Natural killer cell (primary cell): ENCODE measurements around the gene DES. TPM values are rescaled to one million over a fixed set of nuclear protein-coding genes. Genes with fewer than 3 reads are reported as not detected.
A peak's percentile ranks its signal among the peaks of the same experiment; 100 is the strongest.

Experiments used
- ATAC-seq, 3 donors: fragments of 150-1000 bp in 2 of 3; fragments of 200-7000 bp in 1 of 3; cut with Tn5 transposase; 1 replicate in 1 of 3; 2 replicates in 2 of 3; pipeline ENCODE4 v1.10.0; 2021; ENCODE audit warnings: mild to moderate bottlenecking in 2 of 3, moderate library complexity in 2 of 3
- DNase-seq, 2 donors: peaks; one replicate each; pipeline versions ENCODE4 v3.0.0 to v3.0.0-alpha.2; 2013 to 2021; ENCODE audit warnings: mixed read lengths in 1 of 2
- H3K27ac ChIP-seq: one replicate; pipeline ENCODE4 v1.5.1; 2013; ENCODE audit warnings: mild to moderate bottlenecking, low read length
- H3K27me3 ChIP-seq: one replicate; pipeline ENCODE4 v1.6.1; 2013; ENCODE audit warnings: low read length; ENCODE audit not compliant: control insufficient read depth, insufficient read depth
- H3K36me3 ChIP-seq: one replicate; pipeline ENCODE4 v1.6.1; 2013; ENCODE audit warnings: low read length; ENCODE audit not compliant: control insufficient read depth, insufficient read depth
- H3K4me1 ChIP-seq: one replicate; pipeline ENCODE4 v1.6.1; 2013; ENCODE audit warnings: low read length; ENCODE audit not compliant: control insufficient read depth, insufficient read depth
- H3K4me3 ChIP-seq: one replicate; pipeline ENCODE4 v1.5.1; 2013; ENCODE audit warnings: low read length
- H3K9me3 ChIP-seq: one replicate; pipeline ENCODE4 v1.6.1; 2013; ENCODE audit warnings: low read length; ENCODE audit not compliant: control insufficient read depth, insufficient read depth
- H3K27ac Mint-ChIP-seq, 2 donors: one replicate each; pipeline ENCODE4 v1.8.0; 2022; ENCODE audit warnings: mild to moderate bottlenecking in 2 of 2, mixed read lengths in 2 of 2, moderate library complexity in 1 of 2
- H3K27me3 Mint-ChIP-seq, 2 donors: one replicate each; pipeline ENCODE4 v1.8.0; 2022; ENCODE audit warnings: low read depth in 2 of 2, mixed read lengths in 2 of 2
- H3K36me3 Mint-ChIP-seq: one replicate; pipeline ENCODE4 v1.8.0; 2022; ENCODE audit warnings: mixed read lengths
- H3K4me1 Mint-ChIP-seq, 2 donors: one replicate each; pipeline ENCODE4 v1.8.0; 2022; ENCODE audit warnings: mixed read lengths in 2 of 2
- H3K4me3 Mint-ChIP-seq: one replicate; pipeline ENCODE4 v1.8.0; 2022; ENCODE audit warnings: mild to moderate bottlenecking, moderate library complexity, mixed read lengths
- H3K9me3 Mint-ChIP-seq, 2 donors: one replicate each; pipeline ENCODE4 v1.8.0; 2022; ENCODE audit warnings: mixed read lengths in 2 of 2
- CTCF ChIP-seq: fragments of 200-600 bp; IDR thresholded peaks from one replicate; pipeline ENCODE4 v1.8.0; 2022; ENCODE audit warnings: antibody characterized with exemption
- WGBS: methylation state at CpG from one replicate; pipeline ENCODE4 v1.1.7; 2013; ENCODE audit warnings: missing lambda C conversion rate; ENCODE audit not compliant: insufficient coverage; 5-methylcytosine and 5-hydroxymethylcytosine counted together
- intact Hi-C: fragments of 100-400 bp; cut with micrococcal nuclease; formaldehyde crosslinking; loops from one replicate; pipeline ENCODE4 v1.14.2; 2022
- total RNA-seq, 4 donors: library from RNA; stranded (reverse); fragments of 120-200 nt in 1 of 4; gene quantifications; one replicate each; pipeline versions ENCODE4 v1.2.3 to v1.2.4, GENCODE V29; 2013 to 2022

Gene DES
- total RNA-seq, 3 donors from 2014 or later (not counting 1 experiment from before 2014, with no cell fraction given) = not detected

GRCh38 chr2:219438453-219438852 lies 20.3 kb downstream of the DES start:
- H3K36me3 ChIP-seq = no peaks in the 10 kb centered on the region
- H3K27ac ChIP-seq = no peak overlapping the region
- DNase-seq (no peak), ATAC-seq (no peak)
- Mint-ChIP-seq H3K27me3 (peaks cover 21 to 36% of the 10 kb centered on the region in 2 donors), H3K27ac (no peak overlapping the region), H3K36me3 (no peaks in the 10 kb centered on the region), H3K4me3 (no peak overlapping the region), H3K4me1 (peaks cover 14 to 19% of the 10 kb centered on the region in 2 donors), H3K9me3 (no peaks in the 10 kb centered on the region)
- peaks cover 28% of the 10 kb centered on the region for H3K27me3 ChIP-seq
- intact Hi-C loops = no loop called here
- TF ChIP-seq CTCF = no peak
- H3K4me3 ChIP-seq = no peak overlapping the region
- peaks cover 9% of the 10 kb centered on the region for H3K4me1 ChIP-seq
- 81% methylated on average over 4 of the region's 4 CpGs for WGBS
- no peaks in the 10 kb centered on the region for H3K9me3 ChIP-seq

- H3K27me3 Mint-ChIP-seq = peaks cover 23 to 40% of the 10 kb centered on the region in 2 donors
- Histone ChIP-seq H3K27ac (no peak overlapping the region), H3K27me3 (peaks cover 24% of the 10 kb centered on the region), H3K4me1 (peaks cover 9% of the 10 kb centered on the region), H3K4me3 (no peak overlapping the region), H3K9me3 (no peaks in the 10 kb centered on the region), H3K36me3 (no peaks in the 10 kb centered on the region)
- no peaks in the 10 kb centered on the region for H3K9me3 Mint-ChIP-seq
- TF ChIP-seq CTCF = no peak
- ATAC-seq (no peak), DNase-seq (no peak)
- 87% methylated on average over 6 of the region's 6 CpGs for WGBS
- H3K27ac Mint-ChIP-seq = no peak overlapping the region
- intact Hi-C loops = no loop called here
- peaks cover 14 to 19% of the 10 kb centered on the region in 2 donors for H3K4me1 Mint-ChIP-seq
- H3K4me3 Mint-ChIP-seq = no peak overlapping the region
- H3K36me3 Mint-ChIP-seq = no peaks in the 10 kb centered on the region
Observed at GRCh38 chr2:219439506-219439905, 21.3 kb downstream of the DES start.

GRCh38 chr2:219440388-219441256 lies 22.4 kb downstream of the DES start:
- WGBS = 91% methylated on average over 5 of the region's 6 CpGs
- Histone ChIP-seq H3K4me1 (peaks cover 9% of the 10 kb centered on the region), H3K27ac (no peak overlapping the region), H3K36me3 (no peaks in the 10 kb centered on the region), H3K4me3 (no peak overlapping the region), H3K9me3 (no peaks in the 10 kb centered on the region), H3K27me3 (peaks cover 19% of the 10 kb centered on the region)
- intact Hi-C loops = no loop called here
- Mint-ChIP-seq H3K36me3 (no peaks in the 10 kb centered on the region), H3K4me3 (peak overlapping the region; percentile 84), H3K4me1 (peaks cover 14 to 19% of the 10 kb centered on the region in 2 donors), H3K27me3 (peaks cover 23 to 46% of the 10 kb centered on the region in 2 donors), H3K9me3 (no peaks in the 10 kb centered on the region), H3K27ac (no peak overlapping the region)
- TF ChIP-seq CTCF = no peak
- DNase-seq = no peak
- no peak for ATAC-seq
